Mesendoderm (in vitro differentiated cells): ENCODE measurements around the gene DYRK3.

Experiments
- DNase-seq: peaks from one replicate; pipeline ENCODE4 v3.0.0; 2013
- H2AK5ac ChIP-seq: 2 replicates; pipeline ENCODE4 v1.6.1; 2013; ENCODE audit warnings: low read length, inconsistent platforms
- H2BK120ac ChIP-seq: 2 replicates; pipeline ENCODE4 v1.6.1; 2013; ENCODE audit warnings: low read depth, mild to moderate bottlenecking, low read length, moderate library complexity, mixed read lengths
- H2BK15ac ChIP-seq: replicated peaks from 2 replicates; pipeline ENCODE4 v1.6.1; 2013; ENCODE audit warnings: low read depth, mild to moderate bottlenecking, moderate library complexity
- H2BK5ac ChIP-seq: 2 replicates; pipeline ENCODE4 v1.6.1; 2013; ENCODE audit warnings: low read length, inconsistent platforms
- H3K18ac ChIP-seq: 2 replicates; pipeline ENCODE4 v1.6.1; 2013; ENCODE audit warnings: mild to moderate bottlenecking, low read length, mixed read lengths
- H3K23ac ChIP-seq: one replicate; pipeline ENCODE4 v1.6.1; 2013; ENCODE audit warnings: low read length
- H3K27ac ChIP-seq: 2 replicates; pipeline ENCODE4 v1.5.1; 2013; ENCODE audit warnings: low read depth, mild to moderate bottlenecking, inconsistent platforms, low read length, moderate library complexity
- H3K27me3 ChIP-seq: 2 replicates; pipeline ENCODE4 v1.6.1; 2013; ENCODE audit warnings: low read length, control low read depth, mild to moderate bottlenecking, inconsistent platforms; ENCODE audit not compliant: insufficient read depth, poor library complexity
- H3K36me3 ChIP-seq: 2 replicates; pipeline ENCODE4 v1.6.1; 2013; ENCODE audit warnings: low read length, inconsistent platforms; ENCODE audit not compliant: control insufficient read depth, insufficient read depth
- H3K4ac ChIP-seq: one replicate; pipeline ENCODE4 v1.6.1; 2013; ENCODE audit warnings: low read depth, mild to moderate bottlenecking, low read length, moderate library complexity
- H3K4me1 ChIP-seq: 2 replicates; pipeline ENCODE4 v1.6.1; 2013; ENCODE audit warnings: low read depth, low read length, inconsistent platforms; ENCODE audit not compliant: control insufficient read depth
- H3K4me2 ChIP-seq: 2 replicates; pipeline ENCODE4 v1.6.1; 2013; ENCODE audit warnings: low read length
- H3K4me3 ChIP-seq: 2 replicates; pipeline ENCODE4 v1.5.1; 2013; ENCODE audit warnings: mild to moderate bottlenecking, low read length
- H3K56ac ChIP-seq: one replicate; pipeline ENCODE4 v1.6.1; 2013; ENCODE audit warnings: low read length
- H3K79me1 ChIP-seq: 2 replicates; pipeline ENCODE4 v1.6.1; 2013; ENCODE audit warnings: low read length, inconsistent platforms
- H3K79me2 ChIP-seq: 2 replicates; pipeline ENCODE4 v1.6.1; 2013; ENCODE audit warnings: mild to moderate bottlenecking, low read length; ENCODE audit not compliant: control insufficient read depth, insufficient read depth
- H3K9ac ChIP-seq: 2 replicates; pipeline ENCODE4 v1.6.1; 2013; ENCODE audit warnings: low read length, inconsistent platforms
- H4K5ac ChIP-seq: one replicate; pipeline ENCODE4 v1.6.1; 2013; ENCODE audit warnings: low read length
- H4K8ac ChIP-seq: one replicate; pipeline ENCODE4 v1.6.1; 2013; ENCODE audit warnings: low read depth, mild to moderate bottlenecking, control low read depth, low read length, moderate library complexity
- WGBS: extraction: QIAGEN DNeasy Blood & Tissue Kit; methylation state at CpG from one replicate; pipeline ENCODE4 v1.1.7; 2013; ENCODE audit warnings: low lambda C conversion rate, missing lambda C conversion rate; ENCODE audit not compliant: insufficient coverage; ENCODE audit errors: extremely low coverage; 5-methylcytosine and 5-hydroxymethylcytosine counted together

Gene DYRK3

GRCh38 chr1:206696812-206697585 lies 61.7 kb downstream of the DYRK3 start:
- no peak overlapping the region for H3K23ac ChIP-seq
- H2BK5ac ChIP-seq: no peak overlapping the region
- H4K8ac ChIP-seq: no peak overlapping the region
- no peaks in the 10 kb centered on the region for H3K27me3 ChIP-seq
- no peaks in the 10 kb centered on the region for H3K36me3 ChIP-seq
- H3K4me1 ChIP-seq: peaks cover 13% of the 10 kb centered on the region
- peaks cover 45% of the 10 kb centered on the region for H3K79me1 ChIP-seq
- H3K4ac ChIP-seq: no peak overlapping the region
- DNase-seq: no peak
- H3K4me2 ChIP-seq: no peak overlapping the region
- no peak overlapping the region for H4K5ac ChIP-seq
- H2BK120ac ChIP-seq: no peak overlapping the region
- no peak overlapping the region for H3K27ac ChIP-seq
- no peak overlapping the region for H3K9ac ChIP-seq
- H3K18ac ChIP-seq: no peak overlapping the region
- peaks cover 37% of the 10 kb centered on the region for H3K79me2 ChIP-seq
- H2BK15ac ChIP-seq: no peak overlapping the region
- H3K4me3 ChIP-seq: no peak overlapping the region
- no peak overlapping the region for H3K56ac ChIP-seq
- no peak overlapping the region for H2AK5ac ChIP-seq
- WGBS: no CpG with 5 or more reads among the region's 4 CpGs

- Histone ChIP-seq H3K18ac (no peak overlapping the region), H3K27me3 (no peaks in the 10 kb centered on the region), H3K79me2 (peaks cover 34% of the 10 kb centered on the region), H2BK120ac (no peak overlapping the region), H2AK5ac (no peak overlapping the region), H2BK15ac (no peak overlapping the region), H3K4ac (no peak overlapping the region), H3K4me3 (no peak overlapping the region), H4K5ac (no peak overlapping the region), H3K9ac (no peak overlapping the region), H3K36me3 (no peaks in the 10 kb centered on the region), H3K79me1 (peaks cover 43% of the 10 kb centered on the region), H4K8ac (no peak overlapping the region), H3K4me1 (peaks cover 14% of the 10 kb centered on the region), H3K27ac (no peak overlapping the region), H3K23ac (no peak overlapping the region), H3K4me2 (no peak overlapping the region), H2BK5ac (no peak overlapping the region), H3K56ac (no peak overlapping the region)
- WGBS: no CpG with 5 or more reads among the region's 2 CpGs
- no peak for DNase-seq
These were observed 62.7 kb downstream of the DYRK3 start for GRCh38 chr1:206698011-206698410.
